ENCODE results near the gene L3MBTL4. TPM values are rescaled to one million over a fixed set of nuclear protein-coding genes. Genes with fewer than 3 reads are reported as not detected.

Gene L3MBTL4
- polyA plus RNA-seq, 1 donor: 1.2 TPM

DNA sequence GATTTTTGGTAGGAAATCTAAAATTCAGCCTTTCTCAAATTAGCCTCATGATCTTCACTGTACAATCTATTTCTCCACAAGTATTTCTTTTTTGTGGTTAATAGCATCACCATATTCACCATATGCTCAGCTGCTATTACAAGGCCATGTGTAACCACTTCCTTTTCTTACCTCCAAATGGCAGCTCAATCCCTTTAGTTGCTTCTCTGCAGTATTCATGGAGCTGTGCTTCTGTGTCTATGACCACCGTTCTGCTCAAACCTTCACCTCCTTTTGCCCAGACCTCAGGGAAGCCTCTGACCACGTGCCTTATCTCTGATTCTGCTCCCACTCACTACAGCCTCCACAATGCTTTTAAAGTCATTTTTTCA is 392.7 kb downstream of the L3MBTL4 start:
- no peak for DNase-seq

- no peak for DNase-seq
Measured at GRCh38 chr18:6021306-6022073, 393.2 kb downstream of the L3MBTL4 start.

GRCh38 chr18:6018671-6019070 is 396.0 kb downstream of the L3MBTL4 start:
- no peak for DNase-seq

DNA sequence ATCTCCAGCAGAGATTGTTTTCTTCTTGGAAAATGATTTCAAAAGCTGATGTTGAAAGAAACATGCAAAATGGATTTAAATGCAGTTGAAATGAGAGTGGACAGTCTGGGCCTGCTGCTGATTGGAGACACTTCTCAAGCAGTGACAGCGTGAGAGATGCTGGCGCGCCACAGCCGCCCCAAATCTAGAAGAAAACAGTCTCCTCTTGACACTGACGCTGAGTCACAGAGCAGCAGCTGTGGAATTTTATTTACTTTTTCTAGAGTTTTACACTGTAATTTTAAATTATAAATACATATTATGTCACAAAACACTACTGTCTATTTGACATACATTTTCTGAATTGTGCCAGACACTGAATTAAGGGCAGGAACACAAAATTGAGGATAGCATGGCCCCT is 397.5 kb downstream of the L3MBTL4 start:
- no peak for DNase-seq

DNA sequence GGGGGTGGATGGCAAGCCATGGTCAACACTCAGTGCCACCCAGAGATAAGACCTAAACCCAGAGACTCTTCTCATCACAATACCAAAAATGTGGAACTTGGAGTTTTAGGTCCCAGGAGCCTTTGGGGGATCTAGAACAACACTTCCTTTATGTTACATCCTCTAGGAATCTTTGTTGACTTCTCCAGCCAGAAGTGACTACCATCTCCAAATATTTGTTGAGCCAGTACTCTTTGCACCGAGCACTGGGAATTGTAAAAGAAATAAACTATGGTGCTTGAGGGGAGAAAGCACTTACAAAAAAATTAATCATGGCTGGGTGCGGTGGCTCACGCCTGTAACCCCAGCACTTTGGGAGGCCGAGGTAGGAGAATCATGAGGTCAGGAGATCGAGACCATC is 399.3 kb downstream of the L3MBTL4 start:
- no peak for DNase-seq

DNA sequence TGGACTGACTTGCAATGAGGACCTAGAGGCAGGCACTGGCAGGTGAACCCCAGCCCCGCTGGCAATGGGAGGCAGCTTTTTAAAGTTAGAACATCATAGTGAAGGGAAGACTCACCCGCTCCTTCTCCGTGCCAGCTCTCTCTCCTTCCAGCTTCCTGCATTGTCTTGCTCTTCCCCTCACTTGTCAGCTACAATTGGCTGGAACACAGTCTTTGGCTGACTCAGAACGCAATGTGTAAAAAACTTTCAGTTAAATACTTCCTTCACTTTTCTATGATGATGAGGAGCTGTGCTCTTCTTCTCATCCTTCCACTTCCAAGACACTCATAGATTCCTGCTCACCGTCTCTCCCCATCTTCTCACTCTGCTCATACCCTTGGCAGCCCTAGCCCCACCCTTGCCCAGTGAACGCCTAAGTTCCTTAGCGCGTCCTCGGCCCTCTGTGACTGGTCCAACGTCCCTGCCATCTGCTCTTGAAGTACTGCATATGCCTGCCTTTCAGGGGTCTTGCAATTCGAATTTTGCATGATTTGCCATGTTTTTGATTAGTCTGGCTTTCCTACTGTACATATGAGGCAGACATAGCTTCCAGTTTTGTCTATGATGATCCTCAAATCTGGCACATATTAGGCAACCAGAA is 401.4 kb downstream of the L3MBTL4 start:
- no peak for DNase-seq

GRCh38 chr18:6010921-6011320 is 403.8 kb downstream of the L3MBTL4 start:
- DNase-seq: no peak

- DNase-seq: no peak
Measured at GRCh38 chr18:6010284-6010683, 404.4 kb downstream of the L3MBTL4 start.

DNA sequence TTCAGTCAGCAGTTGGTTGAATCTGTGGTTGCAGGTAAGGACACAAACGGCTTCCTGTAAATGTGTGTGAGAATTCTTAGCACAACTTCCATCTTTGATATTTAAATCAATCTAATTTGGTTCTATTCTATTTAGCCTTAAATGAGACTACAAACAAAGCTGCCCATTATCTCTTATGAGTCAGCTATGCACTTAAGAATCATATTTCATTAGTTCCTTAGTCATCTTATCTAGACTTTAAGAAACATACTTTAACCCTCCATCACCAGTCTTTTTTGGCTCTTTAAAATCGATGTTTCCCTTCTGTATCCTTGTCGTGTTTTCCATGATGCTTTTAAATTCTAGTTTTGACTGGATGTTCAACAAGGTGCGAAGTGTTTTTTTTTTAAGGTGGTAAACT is 405.0 kb downstream of the L3MBTL4 start:
- DNase-seq: no peak

GRCh38 chr18:6004683-6005082 is 410.0 kb downstream of the L3MBTL4 start:
- DNase-seq: no peak

DNA sequence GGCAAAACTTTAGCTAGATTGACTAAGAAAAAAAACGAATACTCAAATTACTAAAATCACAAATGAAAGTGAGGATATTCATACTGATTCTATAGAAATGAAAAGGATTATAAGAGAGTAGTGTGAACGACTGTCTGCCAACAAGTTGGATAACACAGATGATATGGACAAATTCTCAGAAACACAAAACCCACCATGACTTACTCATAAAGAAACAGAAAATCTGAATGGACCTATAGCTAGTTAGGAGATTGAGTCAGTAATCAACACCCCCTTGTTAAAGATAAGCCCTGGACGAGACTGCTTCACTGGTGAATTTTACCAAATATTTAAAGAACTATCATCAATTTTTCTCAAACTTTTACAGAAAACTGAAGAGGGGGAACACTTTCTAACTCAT is 410.6 kb downstream of the L3MBTL4 start:
- DNase-seq: no peak

DNA sequence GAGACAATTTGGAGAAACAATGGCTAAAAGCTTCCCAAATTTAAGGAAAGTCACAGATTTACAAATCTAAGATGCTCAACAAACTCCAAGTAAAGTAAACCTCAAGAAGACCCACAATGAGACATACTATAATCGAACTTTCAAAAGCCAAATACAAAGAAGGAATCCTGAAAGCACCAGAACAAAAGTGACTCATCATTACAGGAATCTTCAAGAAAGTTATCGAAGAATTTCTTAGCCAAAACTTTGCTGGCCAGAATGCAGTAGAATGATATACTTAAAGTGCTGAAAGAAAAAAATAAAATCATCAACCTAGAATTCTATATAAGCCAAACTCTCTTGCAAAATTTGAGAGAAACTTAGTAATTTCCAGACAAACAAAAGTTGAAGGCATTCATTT is 412.8 kb downstream of the L3MBTL4 start:
- DNase-seq: no peak

DNA sequence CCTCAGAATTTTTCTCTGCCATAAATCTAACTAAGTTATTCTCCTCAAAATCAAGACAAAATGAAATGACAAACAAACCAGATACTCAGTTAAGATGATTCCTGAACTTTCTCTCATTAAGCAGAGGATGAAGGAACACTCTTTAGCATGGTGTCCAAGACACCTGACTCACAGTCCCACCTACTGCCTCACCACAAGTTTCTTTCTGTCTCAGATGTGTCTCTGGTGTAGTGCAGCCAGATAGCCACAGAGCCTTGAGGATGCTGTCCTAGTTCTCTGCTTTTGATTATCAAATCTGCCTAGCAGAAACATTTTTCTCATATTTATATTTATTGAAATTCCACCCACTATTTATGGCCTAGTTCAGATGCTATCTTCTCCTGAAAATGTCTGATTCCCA is 415.8 kb downstream of the L3MBTL4 start:
- DNase-seq: no peak

DNA sequence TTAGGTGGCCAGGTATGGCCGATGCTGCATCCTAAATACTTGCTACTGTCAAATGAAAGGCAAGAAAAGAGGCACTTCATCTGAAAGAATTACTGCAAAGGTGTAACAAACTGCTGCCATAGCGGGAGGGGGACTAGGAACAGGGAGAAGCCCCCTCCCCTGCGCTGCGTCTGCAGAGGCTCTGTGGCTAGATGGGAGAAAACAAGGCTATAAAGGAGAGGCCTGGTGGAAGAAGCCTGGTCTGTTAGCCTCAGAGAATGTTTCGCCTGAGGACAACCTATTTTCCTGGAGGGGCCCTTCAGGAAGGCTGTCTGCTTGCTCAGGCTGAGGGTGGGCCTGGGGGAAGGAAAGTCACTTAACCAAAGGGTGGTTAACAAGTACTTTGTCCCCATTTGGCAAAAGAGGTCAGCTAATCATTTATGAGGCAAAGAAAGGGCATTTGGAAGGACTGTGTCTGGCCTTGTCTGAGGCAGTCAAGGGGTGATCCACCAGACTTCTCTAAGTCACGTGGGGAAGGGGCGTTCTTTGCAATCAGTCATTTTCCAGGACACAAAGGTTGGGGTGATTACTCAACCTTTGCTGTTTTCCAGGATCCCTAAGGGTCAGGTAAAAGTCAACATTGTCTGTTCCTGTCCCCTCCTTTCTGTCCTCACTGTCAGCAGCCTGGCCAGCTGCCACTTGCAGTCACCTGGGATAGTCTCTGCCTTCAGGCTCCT is 416.4 kb downstream of the L3MBTL4 start:
- no peak for DNase-seq

DNA sequence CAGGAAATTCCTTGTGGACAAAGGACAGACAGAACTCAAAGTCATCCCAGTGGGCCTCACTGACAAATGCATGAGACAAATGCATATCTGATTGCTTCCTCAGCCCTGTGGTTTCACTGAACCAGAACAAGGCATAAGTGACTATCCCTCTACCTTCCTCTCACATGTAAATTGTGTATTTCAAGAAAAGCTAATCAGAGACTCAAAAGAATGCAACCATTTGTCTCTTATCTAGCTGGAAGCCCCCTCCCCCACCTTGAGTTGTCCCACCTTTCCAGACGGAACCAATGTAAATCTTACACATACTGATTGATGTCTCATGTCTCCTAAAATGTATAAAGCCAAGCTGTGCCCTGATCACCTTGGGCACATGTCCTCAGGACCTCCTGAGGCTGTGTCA is 417.4 kb downstream of the L3MBTL4 start:
- DNase-seq: no peak

DNA sequence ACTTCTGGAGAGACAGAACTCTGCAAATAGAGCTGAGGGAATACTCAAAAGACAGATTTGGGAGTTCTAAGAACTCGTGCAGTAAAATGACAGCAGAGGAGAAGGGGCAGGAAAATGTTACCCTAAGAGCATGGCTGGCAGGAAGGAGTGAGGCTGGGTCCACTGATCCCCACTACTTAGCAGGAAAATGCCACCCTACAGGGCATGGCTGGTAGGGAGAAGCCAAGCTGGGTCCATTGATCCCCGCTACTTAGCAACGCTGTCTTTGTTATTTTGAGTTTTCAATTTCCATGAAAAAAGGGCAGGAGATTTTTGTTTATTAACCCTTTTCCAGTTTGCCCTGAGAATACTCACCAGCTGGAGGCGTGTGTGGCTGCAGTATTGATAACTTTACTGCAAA is 419.1 kb downstream of the L3MBTL4 start:
- DNase-seq: no peak

DNA sequence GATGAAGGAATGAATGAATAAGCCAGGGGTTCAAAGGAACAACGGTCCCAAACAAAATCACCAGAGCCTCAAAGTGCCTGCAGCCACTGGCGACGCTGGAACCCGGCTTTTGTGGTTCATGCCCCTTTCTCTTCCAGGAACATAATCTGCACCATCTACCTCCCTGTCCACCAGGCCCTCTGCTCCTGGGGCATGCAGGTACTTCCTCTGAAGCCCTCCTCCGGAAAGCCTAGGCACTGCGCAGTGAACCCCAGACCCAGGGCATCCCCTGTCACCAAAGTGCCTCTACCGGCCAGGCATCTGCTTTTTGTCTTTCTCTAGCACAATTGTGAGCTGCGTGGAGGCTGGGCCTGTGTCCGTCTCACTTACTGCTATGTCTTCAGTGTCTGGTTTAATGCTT is 420.8 kb downstream of the L3MBTL4 start:
- DNase-seq: no peak

DNA sequence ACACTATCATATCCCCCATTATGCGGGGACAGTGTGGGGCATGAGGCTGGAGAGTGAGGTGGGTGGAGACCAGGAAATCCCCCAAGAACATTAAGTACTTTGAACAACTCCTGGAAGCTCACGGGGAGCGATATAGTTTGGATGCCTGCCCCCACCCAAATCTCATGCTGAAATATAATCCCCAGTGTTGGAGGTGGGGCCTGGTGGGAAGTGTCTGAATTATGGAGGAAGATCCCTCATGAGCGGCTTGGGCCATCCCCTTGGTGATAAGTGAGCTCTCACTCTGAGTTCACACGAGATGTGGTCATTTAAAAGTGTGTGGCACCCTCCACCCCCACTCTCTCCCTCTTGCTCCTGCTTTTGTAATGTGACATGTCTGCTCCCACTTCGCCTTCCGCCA is 422.3 kb downstream of the L3MBTL4 start:
- DNase-seq: no peak

- DNase-seq: no peak
Measured at GRCh38 chr18:5987249-5987648, 427.5 kb downstream of the L3MBTL4 start.

DNA sequence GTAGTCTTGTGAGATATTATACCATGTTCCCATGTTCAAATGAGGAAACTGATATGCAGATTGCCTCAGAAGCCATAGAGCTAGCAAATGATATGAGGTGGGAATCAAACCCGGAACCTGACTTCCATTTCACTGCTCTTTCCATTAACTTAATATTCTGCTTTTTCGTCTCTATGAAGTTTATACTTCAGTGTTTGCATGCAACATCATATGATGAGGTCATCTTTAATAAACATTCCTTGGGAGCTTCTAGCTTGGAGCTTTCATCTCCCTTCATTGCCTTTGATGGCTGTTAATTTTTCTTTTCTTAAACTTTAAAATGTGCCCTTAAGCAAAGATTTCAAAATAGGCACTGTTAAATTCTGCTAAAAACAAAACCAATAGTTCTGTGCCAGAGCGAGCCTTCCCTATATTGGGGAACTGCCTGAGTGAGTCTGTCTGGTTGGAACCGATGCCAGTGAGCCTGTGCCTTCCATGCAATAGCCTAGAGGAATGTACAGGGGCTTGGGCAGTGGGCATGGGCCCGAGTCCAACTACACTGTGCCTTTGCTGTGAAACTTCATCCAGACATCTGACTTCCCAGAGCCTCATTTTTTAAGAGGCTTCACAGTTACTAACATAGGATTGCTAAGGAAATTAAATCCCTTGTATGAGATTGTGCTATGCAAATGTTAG is 428.3 kb downstream of the L3MBTL4 start:
- no peak for DNase-seq

- DNase-seq: no peak
Measured at GRCh38 chr18:5984245-5984644, 430.5 kb downstream of the L3MBTL4 start.

- no peak for DNase-seq
Measured at GRCh38 chr18:5983488-5983887, 431.2 kb downstream of the L3MBTL4 start.

DNA sequence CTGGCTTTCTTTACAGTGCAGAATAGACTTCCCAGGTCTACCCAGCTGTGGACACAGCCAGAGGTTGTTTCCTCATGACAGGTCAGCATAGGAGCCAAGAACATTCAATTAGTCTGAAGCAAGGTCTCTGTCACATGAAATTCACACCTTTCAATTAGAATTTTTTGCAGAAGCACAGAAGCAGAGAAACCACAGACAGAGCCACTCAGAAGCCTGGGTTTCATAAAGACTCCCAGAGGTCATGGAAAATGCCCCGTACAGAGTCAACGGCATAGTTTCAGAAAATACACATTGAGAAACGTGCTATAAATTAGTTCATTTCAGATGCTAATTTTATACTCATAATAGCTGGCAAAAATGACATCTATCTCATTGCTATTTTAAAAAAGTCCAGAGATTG is 432.4 kb downstream of the L3MBTL4 start:
- DNase-seq: no peak
